ENCODE data around the gene ETDC.
"Not testable (repeated sequence)": the region's sequence is repeated elsewhere in the genome, so short reads cannot be mapped to it uniquely, and the experiment has no call there.

Gene ETDC

DNA sequence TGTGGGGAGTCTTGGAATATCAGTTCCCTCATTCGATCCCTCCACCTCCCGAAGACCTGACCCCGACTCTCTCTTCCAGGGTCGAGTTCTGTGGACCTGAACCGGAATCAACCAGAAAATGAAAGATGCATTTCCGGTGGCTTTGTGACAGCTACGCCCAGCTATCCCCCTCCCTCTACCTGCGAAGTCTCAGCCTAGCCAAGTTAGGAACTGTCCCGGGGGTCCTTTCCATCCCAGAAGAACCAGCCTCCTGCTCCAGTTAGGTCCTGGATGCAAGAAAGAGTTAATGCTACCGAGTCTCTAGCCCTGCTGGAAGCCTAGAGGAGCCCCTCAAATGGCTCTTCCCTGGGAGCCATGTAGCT, 13.4 kb upstream of the ETDC start:
- no peak for DNase-seq (ENCODE audit: low read depth)
- H3K4me3 ChIP-seq (ENCODE audit: low read depth, low read length), result no peak overlapping the region
- TF ChIP-seq CTCF (IDR thresholded peaks at IDR 0.05; ENCODE audit: control insufficient read depth, extremely low read depth, insufficient read depth), result no peak

GRCh38 chrX:135302269-135302873, 6.9 kb upstream of the ETDC start:
- DNase-seq (ENCODE audit: low read depth), result no peak
- H3K4me3 ChIP-seq (ENCODE audit: low read depth, low read length), result no peak overlapping the region
- TF ChIP-seq CTCF (IDR thresholded peaks at IDR 0.05; ENCODE audit: control insufficient read depth, extremely low read depth, insufficient read depth), result no peak

- H3K4me3 ChIP-seq (ENCODE audit: low read depth, low read length), result no peak overlapping the region
- no peak for TF ChIP-seq CTCF (IDR thresholded peaks at IDR 0.05; ENCODE audit: control insufficient read depth, extremely low read depth, insufficient read depth)
- DNase-seq (ENCODE audit: low read depth), result no peak
Observed at GRCh38 chrX:135304741-135305140, 4.5 kb upstream of the ETDC start.

DNA sequence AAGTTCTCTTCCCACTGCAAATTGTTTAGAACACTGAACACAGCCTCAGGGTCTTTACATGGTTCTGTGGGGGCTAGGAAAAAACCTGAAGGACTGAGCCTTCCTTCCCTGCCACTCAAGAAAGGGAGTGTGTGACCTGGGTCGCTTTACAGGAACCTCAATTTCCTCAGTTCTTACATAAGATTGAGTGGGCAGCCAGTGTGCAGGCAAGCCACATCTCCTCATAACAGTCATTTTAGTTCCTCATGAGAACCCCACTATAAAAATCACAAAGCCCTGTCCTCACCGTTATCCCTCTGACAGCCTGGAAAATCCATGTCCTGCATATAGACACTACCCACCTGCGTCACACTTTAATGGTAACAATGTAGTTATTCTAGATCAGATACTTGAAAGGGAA, 2.1 kb upstream of the ETDC start:
- no peak for TF ChIP-seq CTCF (IDR thresholded peaks at IDR 0.05; ENCODE audit: control insufficient read depth, extremely low read depth, insufficient read depth)
- no peak for DNase-seq (ENCODE audit: low read depth)
- H3K4me3 ChIP-seq (ENCODE audit: low read depth, low read length), result no peak overlapping the region

GRCh38 chrX:135308345-135308855, 880 bp upstream of the ETDC start:
- H3K4me3 ChIP-seq (ENCODE audit: low read depth, low read length), result no peak overlapping the region
- DNase-seq (ENCODE audit: low read depth), result no peak
- TF ChIP-seq CTCF (IDR thresholded peaks at IDR 0.05; ENCODE audit: control insufficient read depth, extremely low read depth, insufficient read depth), result no peak

DNA sequence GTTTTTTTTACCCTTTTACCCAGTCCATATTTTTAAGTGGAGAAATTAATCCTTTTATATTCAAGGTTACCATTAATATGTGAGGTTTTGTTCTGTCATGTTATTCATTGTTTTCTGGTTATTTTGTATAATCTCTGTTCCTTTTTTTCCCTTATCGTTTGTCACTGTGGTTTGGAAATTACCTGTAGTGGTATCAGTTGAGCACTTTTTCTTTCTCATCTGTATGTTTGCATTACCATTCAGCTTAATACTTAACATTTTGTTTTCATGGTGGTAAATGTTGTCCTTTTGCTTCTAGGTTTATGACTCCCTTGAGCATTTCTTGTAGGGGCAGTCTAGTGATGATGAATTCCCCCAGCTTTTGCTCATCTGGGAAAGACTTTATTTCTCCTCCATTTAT, 6.6 kb downstream of the ETDC start:
- TF ChIP-seq CTCF (IDR thresholded peaks at IDR 0.05; ENCODE audit: control insufficient read depth, extremely low read depth, insufficient read depth), result no peak
- H3K4me3 ChIP-seq (ENCODE audit: low read depth, low read length), result no peak overlapping the region
- no peak for DNase-seq (ENCODE audit: low read depth)

- TF ChIP-seq CTCF (IDR thresholded peaks at IDR 0.05; ENCODE audit: control insufficient read depth, extremely low read depth, insufficient read depth), result no peak
- H3K4me3 ChIP-seq (ENCODE audit: low read depth, low read length), result no peak overlapping the region
- DNase-seq (ENCODE audit: low read depth), result no peak
Observed at GRCh38 chrX:135324463-135324862, 15.2 kb downstream of the ETDC start.

- H3K4me3 ChIP-seq (ENCODE audit: low read depth, low read length); DNase-seq (ENCODE audit: low read depth): not testable (repeated sequence)
Observed at GRCh38 chrX:135325036-135325818, 15.9 kb downstream of the ETDC start.
